Measurements from ENCODE around the gene STRN4.
"Not testable (repeated sequence)": the region's sequence is repeated elsewhere in the genome, so short reads cannot be mapped to it uniquely, and the experiment has no call there.

Gene STRN4

DNA sequence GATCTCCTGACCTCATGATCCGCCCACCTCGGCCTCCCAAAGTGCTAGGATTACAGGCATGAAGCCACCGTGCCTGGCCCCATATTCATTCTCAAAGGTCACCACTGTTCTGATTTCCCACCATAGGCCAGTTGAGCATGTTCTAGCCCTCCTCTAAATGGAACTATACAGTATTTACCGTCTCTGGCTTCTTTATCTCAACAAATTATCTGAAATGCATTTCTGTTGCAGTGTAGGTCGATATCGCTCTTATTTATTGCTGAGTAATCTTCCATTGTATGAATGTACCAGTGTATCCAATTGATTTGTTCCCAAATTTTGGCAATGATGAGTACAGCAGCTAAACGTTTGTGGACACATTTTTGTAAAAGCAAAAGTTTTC, 26.8 kb upstream of the STRN4 start:
- no peak for DNase-seq

DNA sequence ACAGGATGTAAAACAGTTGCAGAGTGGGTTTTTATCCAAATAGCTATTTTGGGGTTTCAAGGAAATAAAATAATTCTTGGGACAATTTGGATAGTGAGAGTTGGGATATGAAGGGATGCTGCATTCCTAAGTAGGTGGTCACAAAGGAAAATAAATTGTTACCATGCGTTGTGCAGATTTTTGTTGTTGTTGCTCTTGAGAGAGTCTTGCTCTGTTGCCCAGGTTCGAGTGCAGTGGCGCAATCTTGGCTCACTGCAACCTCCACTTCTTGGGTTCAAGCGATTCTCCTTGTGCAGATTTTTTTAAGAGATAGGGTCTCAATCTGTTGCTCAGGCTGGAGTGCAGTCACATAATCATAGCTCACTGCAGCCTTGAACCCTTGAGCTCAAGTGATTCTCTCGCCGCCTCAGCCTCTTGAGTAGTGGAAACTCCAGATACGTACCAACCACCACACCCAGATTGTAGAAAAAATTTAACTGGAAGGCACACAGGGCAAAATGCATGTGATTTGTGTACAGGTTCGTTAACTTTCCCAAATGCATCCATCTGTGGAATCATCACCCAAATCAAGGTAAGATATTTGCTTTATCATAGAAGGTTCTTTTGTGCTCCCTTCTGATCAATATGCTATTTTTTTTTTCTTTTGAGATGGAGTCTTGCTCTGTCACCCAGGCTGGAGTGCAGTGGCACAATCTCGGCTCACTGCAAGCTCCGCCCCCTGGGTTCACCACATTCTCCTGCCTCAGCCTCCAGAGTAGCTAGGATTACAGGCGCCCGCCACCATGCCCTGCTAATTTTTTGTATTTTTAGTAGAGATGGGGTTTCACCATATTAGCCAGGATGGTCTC, 26.1 kb upstream of the STRN4 start:
- DNase-seq, result no peak

DNA sequence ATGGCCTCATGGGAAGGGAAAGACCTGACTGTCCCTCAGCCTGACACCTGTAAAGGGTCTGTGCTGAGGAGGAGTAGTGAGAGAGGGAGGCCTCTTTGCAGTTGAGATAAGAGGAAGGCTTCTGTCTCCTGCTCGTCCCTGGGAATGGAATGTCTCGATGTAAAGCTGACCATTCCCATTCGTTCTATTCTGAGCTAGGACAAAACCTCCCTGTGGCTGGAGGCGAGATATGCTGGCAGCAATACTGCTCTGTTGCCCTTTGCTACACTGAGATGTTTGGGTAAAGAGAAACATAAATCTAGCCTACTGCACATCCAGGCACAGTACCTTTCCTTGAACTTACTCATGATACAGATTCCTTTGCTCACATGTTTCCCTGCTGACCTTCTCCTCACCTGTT, 22.5 kb upstream of the STRN4 start:
- DNase-seq, result not testable (repeated sequence)

DNA sequence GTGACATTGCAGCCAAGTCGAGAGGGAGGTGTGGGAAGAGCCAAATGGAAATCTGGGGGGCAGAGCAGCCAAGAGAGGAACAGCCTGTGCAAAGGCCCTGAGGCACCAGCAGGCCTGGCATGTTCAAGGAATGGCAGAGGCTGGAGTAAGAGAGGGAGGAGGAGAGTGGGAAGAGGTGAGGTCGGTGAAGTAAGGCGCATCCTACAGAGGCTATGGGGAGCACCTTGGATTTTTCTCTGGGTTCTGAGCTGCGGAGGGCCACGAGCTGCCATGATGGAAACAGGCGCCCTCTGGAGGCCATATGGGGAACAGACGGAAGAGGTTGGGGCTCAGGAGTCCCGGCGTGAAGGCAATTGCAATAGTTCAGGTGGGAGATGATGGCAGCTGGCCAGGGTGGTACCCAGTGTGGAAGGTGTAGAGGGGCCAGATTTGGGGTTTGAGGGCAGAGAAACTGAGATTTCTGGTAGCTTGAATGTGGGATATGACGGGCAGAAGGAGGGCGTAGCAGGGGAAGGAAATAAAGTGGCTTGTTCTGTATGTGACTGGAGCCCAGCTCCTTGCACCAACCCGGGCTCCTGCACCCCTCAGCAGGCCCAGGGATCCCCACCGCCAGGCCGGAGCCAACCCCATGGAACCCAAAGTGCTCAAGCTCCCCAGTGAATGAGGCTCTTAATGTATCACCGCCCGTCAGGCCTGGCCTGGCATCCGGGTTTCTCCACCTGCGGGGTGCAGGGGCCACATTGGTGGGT, 20.5 kb upstream of the STRN4 start:
- no peak for DNase-seq

DNA sequence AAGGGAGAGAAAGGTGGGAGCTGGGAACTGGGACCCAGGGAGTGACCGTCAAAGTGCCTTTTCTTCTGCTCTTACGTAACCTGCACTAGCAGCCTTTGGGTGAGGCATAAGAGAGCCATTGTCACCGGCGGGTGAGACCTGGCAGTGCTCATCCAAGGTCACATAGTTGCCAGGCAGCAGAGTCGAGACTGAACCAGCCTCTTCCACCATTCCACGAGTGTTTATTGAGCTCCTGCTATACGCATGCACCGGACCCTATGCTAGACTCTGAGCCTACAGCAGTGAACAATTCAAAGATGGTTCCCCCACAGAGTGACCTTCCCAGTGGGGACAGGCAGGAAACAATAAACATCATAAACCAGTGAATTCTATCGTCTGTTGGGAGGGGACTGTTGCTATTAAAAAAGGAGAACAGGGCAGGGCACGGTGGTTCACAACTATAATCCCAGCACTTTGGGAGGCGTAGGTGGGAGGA, 18.6 kb upstream of the STRN4 start:
- DNase-seq, result no peak

DNA sequence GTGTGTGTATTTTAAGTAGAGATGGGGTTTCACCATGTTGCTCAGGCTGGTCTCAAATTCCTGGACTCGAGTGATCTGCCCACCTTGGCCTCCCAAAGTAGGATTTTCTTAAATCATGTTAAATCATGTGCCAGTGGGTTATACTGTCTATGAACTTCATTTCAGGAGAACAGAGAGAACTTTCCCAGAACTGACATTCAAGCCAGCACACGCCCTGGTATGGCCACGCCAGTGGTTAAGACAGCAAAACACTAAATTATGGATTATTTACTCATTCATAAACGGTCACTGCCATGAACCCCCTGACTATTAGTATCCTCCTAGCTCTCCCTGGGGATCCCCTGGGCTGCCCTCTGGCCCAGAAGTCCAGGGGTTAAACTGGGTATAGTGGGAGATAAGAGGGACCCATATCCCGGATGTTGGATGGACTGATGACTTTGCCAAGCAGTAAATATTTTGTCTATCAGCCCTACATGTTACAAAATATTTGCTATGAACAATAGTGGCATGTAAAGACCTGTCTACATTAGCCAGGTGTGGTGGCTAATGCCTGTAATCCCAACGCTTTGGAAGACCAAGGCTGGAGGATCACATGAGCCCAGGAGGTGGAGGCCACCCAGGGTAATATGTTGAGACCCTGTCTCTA, 16.1 kb upstream of the STRN4 start:
- DNase-seq, result no peak

DNA sequence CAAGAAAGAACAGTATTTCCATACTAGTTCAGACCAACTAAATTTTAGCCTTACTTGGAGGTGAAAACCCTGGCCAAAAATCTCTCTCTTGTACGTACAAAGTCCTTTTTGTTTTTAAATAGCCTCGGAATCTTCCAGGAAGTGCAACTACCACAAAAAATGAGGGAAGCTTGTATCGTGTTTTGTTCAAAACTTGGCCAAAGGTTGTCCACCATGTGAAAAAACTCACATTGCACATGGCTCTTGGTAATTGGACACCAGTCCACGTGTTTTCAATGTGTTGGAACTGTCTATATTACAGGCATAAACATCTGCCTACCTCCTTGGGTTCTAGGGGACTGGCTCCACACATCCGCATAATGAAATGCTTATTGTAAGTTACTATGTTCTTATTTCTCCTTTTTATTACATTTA, 15.2 kb upstream of the STRN4 start:
- DNase-seq, result no peak

DNA sequence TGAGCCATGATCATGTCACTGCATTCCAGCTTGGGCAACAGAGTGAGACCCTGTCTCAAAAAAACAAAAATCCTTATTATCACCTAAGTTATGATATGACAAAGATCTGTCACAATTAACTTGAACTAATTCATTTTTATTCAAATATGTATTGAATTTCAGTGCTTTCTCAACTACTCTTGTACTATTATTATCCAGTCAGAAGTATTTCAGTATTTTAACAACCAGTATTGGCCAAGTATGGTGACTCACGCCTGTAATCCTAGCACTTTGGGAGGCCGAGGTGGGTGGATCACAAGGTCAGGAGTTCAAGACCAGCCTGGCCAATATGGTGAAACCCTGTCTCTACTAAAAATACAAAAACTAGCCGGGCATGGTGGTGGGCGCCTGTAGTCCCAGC, 14.6 kb upstream of the STRN4 start:
- DNase-seq, result not testable (repeated sequence)

DNA sequence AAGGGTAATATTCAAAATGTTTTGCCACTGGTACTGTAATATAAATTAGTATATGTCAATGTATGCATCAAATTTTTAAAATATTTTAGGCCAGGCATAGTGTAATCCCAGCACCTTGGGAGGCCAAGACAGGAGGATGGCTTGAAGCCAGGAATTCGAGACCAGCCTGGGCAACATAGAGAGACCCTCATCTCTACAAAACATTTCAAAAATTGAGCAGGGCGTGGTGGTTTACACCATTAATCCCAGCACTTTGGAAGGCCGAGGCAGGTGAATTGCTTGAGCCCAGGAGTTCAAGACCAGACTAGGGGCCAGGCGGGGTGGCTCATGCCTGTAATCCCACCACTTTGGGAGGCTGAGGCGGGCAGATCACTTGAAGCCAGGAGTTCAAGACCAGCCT, 14.1 kb upstream of the STRN4 start:
- no peak for DNase-seq

DNA sequence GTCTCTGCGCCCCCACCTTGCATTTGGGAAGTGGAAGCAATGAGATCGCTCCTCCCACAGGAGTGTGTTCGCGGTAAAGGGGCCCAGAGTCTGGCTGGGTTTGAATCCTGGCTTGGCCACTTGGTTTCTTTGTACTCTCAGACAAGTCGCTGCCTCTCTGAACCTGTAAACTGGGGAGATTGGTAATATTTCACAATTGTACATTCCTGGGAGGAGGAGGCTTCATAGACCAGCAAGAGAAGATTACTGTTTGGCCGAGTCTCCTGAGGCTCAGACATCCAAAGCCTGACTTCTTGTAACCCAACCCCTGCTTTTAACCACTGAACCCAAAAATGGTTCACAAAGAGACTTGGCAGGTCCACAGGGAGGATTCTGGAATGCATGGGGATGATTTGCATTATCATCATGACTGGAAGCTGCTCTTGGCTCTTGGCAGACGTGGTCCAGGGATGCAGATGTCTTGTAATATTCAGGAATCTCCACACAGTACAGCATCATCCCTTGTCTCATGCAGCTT, 13.6 kb upstream of the STRN4 start:
- DNase-seq, result no peak

DNA sequence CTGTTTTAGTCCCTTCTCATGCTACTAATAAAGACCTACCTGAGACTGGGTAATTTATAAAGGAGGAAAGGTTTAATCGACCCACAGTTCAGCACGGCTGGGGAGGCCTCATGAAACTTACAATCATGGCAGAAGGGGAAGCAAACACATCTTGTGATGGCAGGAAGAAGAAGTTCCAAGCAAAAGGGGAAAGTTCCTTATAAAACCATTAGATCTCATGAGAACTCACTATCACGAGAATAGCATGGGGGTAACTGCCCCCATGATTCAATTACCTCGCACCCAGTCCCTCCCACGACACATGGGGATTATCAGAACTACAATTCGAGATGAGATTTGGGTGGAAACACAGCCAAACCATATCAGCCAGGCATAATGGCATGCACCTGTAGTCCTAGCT, 13.0 kb upstream of the STRN4 start:
- DNase-seq, result no peak

DNA sequence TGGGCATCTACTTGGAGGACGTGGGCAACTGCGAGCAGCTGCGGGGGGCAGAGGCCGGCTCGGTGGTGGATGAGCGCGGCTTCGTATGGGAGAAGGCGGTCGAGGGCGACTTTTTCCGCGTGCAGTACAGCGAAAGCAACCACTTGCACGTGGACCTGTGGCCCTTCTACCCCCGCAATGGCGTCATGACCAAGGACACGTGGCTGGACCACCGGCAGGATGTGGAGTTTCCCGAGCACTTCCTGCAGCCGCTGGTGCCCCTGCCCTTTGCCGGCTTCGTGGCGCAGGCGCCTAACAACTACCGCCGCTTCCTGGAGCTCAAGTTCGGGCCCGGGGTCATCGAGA, 10.3 kb upstream of the STRN4 start:
- no peak for DNase-seq

DNA sequence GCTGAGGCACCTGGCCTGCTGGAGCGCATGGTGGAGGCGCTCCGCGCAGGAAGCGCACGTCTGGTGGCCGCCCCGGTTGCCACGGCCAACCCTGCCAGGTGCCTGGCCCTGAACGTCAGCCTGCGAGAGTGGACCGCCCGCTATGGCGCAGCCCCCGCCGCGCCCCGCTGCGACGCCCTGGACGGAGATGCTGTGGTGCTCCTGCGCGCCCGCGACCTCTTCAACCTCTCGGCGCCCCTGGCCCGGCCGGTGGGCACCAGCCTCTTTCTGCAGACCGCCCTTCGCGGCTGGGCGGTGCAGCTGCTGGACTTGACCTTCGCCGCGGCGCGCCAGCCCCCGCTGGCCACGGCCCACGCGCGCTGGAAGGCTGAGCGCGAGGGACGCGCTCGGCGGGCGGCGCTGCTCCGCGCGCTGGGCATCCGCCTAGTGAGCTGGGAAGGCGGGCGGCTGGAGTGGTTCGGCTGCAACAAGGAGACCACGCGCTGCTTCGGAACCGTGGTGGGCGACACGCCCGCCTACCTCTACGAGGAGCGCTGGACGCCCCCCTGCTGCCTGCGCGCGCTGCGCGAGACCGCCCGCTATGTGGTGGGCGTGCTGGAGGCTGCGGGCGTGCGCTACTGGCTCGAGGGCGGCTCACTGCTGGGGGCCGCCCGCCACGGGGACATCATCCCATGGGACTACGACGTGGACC, 9.7 kb upstream of the STRN4 start:
- no peak for DNase-seq

DNA sequence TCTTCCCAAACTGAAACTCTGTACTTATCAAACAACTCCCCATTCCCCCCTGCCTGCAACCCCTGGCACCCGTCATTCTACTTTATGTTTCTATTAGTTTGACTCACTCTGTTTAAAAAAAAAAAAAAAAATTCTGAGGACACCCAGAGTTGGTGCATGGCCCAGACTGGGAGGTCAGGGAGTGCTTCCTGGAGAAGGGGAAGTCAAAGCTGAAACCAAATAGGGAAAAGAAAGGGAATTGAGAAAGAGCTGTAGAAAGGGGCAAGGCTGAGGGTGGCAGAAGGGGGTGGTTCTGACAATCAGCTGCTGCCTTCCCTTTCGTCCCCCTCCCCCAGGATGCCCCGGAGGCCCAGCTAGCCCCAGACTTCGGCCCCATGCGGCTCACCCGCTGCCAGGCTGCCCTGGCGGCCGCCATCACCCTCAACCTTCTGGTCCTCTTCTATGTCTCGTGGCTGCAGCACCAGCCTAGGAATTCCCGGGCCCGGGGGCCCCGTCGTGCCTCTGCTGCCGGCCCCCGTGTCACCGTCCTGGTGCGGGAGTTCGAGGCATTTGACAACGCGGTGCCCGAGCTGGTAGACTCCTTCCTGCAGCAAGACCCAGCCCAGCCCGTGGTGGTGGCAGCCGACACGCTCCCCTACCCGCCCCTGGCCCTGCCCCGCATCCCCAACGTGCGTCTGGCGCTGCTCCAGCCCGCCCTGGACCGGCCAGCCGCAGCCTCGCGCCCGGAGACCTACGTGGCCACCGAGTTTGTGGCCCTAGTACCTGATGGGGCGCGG, 9.0 kb upstream of the STRN4 start:
- DNase-seq, result no peak

DNA sequence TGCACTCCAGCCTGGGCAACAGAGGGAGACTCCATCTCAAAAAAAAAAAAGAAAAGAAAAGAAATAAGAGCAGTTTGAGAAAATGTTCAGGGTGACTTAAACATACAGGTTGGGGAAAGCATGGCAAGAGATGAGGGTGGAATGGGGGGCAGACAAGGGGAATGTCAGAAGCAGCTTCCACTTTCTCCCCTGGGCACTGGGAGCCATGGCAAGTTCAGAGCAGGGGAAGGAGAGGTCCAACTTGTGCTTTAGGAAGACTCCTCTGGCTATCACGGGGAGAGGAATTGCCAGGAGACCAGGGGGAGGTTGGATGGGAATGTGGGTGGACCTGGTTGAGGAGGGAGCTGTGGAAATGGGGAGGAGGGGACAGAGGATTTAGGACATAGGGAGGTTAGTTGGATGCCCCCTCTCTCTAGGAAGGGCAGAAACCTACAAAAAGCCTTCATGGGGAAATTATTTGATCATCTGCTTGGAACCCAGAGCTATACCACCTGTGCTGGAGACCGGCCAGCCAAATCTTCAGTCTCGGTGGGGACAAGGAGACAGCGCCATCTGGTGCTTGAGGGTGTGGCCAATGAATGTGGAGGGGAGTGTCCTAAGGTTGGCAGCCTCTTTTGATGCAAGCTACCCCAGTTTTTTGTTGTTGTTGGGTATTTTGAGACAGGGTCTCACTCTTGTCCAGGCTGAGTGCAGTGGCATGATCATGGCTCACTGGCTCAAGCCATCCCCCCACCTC, 7.3 kb upstream of the STRN4 start:
- peak; percentile 77 for DNase-seq

DNA sequence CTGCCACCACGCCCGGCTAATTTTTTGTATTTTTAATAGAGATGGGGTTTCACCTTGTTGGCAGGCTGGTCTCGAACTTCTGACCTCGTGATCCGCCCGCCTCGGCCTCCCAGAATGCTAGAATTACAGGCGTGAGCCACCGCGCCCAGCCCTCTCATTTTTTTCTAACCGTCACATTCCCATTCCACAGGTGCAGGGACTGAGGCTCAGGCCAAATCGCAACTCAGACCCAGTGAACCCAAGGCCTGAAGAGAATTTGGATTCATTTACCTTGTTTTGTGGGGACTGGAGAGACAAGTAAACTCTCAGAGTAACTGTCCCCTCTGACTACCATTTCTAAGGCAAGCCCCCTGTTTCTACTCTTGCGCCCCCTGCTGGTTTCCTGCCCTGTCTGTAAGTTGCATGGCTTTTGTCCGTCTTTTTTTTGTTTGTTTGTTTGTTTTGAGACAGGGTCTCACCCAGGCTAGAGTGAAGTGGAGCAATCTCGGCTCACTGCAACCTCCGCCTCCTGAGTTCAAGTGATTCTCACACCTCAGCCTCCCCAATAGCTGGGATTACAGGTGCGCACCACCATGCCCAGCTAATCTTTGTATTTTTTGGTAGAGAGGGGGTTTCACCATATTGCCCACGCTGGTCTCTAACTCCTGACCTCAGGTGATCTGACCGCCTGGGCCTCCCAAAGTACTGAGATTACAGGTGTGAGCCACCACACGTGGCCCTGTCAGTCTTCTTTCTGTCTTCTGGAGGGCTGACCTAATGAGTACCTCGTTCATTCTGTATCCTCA, 2.3 kb upstream of the STRN4 start:
- peak; percentile 69 for DNase-seq

DNA sequence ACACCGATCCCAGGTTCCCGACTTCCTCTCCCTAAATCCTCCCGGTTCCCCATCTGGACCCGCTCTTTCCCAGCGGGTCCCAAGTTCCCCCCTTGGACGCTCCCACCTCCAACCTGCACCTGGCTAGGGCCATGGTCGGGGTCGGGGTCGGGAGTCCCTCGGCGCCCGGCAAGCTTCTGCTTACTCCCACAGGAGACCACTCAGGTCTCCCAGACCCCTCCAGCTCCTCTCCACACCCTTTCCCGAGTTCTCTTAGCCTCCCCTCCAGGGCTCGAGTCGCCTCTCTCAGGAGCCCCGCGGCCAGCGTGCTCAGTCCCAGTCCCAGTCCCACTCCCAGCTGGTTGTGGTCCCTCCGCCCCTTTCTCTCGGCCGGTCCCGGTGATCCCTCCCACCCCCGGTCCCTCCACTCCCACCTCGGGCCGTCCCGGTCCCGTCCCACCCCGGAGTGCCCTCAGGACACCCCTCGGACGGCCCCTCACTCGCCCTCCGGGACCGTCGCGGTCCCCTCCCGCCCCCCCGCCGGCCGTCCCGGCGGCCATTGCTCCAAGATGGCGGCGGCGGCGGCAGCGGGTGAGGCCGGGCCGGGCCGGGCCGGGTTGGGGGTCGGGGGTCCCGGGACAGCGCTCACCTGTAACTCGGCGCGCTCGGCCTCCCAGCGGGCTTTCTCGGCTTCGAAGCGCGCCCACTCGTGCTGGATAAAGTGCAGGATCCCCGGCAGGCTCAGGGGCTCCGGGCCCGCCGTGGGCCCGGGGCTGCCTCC, 549 bp downstream of the STRN4 start, which contains the start of gene FKRP:
Gene FKRP (plus strand): TSS at position 537 of the 760 bp plus-strand sequence. CDS start 9,394 bp downstream, outside the sequence.
- DNase-seq, result no peak

DNA sequence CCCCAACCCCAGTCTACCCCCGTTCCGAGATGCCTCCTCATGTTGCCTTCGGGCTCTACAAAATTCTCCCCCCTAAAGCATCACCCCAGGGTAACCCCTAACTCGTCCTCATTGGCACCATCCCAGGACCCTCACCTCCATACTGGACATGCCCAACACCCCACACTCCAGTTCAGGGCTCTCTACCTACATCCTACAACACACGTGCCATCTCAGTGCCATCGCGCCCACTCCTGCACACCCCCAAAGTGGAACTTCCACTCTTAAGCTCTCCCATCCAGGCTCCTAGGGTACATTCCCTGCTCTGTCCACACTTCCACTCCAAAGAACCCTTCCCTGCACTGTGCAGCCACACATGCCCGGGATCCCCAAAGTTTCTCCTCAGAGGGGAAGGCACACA, 1.2 kb downstream of the STRN4 start:
- no peak for DNase-seq

DNA sequence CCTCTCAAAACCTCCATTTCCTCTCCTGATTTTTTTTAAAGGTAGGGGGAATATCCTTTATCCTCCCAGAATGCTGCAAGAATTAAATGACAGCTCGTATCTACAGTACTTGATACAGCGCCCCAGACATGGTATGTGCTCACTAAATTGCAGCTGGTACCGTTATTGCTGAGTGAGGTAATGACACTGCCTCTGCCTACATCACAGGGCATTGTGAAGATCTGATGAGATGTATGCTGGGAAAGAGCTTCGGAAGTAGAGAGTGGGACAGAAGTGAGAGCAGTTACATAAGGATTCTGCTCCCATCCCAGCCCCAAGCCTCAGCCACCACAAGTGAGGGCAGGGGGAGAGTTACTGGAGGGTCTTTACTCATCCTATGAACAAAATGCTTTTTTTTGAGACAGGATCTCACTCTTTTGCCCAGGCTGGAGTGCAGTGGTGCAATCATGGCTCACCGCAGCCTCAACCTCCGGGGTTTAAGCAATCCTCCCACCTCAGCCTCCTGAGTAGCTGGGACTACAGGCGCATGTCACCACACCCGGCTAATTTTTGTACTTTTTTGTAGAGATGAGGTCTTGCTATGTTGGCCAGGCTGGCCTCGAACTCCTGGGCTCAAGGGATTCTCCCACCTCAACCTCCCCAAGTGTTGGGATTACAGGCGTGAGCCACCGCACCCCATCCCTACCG, 2.1 kb downstream of the STRN4 start:
- DNase-seq, result no peak

Data from NCI-H1694 (cell line).